ENCODE data around the gene TMEM234.

The TMEM234 gene

DNA sequence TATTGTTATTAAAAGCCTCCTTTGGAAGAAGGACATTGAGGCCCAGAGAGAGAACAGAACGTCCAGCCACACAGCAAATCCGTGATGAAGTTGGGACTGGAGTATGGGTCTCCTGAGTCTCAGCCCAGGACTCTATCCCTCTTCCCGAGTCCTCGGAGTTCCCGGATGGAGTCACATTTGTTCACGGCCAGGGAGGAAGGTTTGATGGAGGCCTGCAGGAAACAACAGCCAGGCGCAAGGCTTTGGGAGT, 43.0 kb downstream of the TMEM234 start:
- no peaks in the 10 kb centered on the region for H3K27me3 ChIP-seq
- TF ChIP-seq, protein P1, sequence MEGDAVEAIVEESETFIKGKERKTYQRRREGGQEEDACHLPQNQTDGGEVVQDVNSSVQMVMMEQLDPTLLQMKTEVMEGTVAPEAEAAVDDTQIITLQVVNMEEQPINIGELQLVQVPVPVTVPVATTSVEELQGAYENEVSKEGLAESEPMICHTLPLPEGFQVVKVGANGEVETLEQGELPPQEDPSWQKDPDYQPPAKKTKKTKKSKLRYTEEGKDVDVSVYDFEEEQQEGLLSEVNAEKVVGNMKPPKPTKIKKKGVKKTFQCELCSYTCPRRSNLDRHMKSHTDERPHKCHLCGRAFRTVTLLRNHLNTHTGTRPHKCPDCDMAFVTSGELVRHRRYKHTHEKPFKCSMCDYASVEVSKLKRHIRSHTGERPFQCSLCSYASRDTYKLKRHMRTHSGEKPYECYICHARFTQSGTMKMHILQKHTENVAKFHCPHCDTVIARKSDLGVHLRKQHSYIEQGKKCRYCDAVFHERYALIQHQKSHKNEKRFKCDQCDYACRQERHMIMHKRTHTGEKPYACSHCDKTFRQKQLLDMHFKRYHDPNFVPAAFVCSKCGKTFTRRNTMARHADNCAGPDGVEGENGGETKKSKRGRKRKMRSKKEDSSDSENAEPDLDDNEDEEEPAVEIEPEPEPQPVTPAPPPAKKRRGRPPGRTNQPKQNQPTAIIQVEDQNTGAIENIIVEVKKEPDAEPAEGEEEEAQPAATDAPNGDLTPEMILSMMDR (IDR thresholded peaks at IDR 0.05; ENCODE audit: low read depth, low read length) = no peak
- no peaks in the 10 kb centered on the region for H3K9me3 ChIP-seq
- peak overlapping the region; percentile 73 for H3K4me3 ChIP-seq (ENCODE audit: low read depth, low read length)
- no peaks in the 10 kb centered on the region for H3K4me1 ChIP-seq
- peaks cover 12% of the 10 kb centered on the region for H3K36me3 ChIP-seq
- no peak for DNase-seq

DNA sequence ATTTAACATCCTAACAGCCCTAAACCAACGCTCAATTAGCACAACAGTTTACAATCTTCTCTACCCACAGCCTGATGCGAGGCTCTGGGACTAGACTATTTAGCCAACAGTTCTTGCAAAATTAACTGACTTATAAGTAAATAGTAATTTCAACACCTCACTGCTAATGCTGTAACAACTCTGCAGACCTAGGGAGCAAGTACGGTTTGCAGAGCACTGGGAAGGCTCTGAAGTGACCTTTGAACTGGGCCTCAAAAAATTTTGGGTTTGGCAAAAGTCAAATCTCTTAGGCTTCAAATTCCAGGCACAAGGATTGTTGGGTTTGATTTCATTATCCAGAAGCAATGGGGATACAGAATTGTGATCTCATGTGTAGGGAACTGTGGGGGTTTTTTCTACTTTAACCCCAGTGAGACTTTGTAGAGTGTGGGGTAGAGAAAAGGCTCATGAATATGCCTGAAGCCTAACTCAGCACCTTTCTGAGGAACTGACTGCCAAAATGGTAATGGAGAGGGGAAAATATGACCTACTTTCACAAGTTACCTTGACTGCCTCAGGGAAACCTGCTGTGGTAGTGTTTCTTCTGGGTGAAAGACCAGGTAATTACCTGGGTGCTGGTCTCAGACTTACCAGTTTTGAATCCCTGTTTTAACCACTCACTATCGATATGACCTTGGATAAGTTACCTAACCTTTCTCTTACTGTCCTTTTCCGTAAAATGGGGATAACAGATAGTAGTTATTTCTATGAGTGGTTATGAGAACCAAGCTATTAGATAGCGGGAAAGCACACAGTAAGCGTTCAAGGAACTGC, 43.6 kb downstream of the TMEM234 start:
- peak overlapping the region; percentile 73; the same call in 1 of the 2 replicates for H3K4me3 ChIP-seq (ENCODE audit: low read depth, low read length)
- no peak for DNase-seq
- H3K27me3 ChIP-seq = no peaks in the 10 kb centered on the region
- H3K9me3 ChIP-seq = no peaks in the 10 kb centered on the region
- TF ChIP-seq, protein P1 (IDR thresholded peaks at IDR 0.05; ENCODE audit: low read depth, low read length) = no peak
- no peaks in the 10 kb centered on the region for H3K4me1 ChIP-seq
- H3K36me3 ChIP-seq = peaks cover 8% of the 10 kb centered on the region

DNA sequence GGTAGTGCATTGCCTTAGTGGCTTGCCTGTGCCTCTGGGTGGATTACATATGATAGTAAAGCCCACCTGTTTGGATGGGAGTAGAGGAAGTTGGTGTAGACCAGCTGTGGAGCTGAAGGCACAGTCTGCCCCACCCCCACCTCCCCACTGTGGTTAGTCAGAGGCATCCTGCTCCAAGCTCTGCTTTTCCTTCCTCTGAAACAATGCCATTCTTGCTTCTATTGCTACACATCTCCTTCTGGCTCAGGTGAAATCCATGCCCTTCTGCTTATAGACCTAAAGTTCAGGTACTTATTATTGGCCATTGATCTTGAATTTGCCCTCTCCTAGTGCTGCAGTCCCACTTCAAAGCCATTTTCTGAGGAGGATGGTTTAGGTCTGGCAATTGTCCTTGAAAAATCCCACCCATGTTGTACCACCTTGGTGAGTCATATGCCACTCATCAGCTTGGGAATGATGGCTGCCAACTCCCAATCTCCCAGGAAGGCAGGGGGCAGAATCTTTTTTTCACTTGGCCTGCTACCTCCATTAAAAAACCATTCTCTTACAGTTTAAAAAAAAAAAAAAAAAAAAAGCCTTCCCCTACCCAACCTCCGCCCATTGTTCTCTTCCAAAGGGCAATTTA, 49.4 kb downstream of the TMEM234 start:
- no peak for DNase-seq
- no peaks in the 10 kb centered on the region for H3K4me1 ChIP-seq
- no peaks in the 10 kb centered on the region for H3K27me3 ChIP-seq
- no peak overlapping the region for H3K4me3 ChIP-seq (ENCODE audit: low read depth, low read length)
- H3K36me3 ChIP-seq = peaks cover 3% of the 10 kb centered on the region; the same call in 1 of the 2 replicates
- no peaks in the 10 kb centered on the region for H3K9me3 ChIP-seq
- TF ChIP-seq, protein P1 (IDR thresholded peaks at IDR 0.05; ENCODE audit: low read depth, low read length) = no peak

DNA sequence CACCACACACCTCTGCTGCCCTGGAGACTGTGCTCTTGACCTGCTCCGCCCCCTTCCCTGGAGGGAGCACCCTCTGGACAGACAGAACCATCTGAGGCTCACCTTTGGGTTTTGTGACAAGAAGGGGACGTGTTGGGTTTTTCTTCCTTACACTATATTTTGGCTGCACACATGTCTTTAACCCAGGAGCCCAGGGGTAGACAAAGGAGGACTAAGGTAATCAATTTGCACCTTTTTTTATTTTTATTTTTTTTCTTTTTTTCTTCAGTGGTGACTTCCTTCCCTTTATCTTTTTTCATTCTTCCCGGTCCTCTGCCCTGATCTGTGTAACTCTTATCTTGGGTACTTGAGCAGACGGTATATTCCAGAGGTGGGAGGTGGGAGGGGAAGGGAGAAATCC, 51.2 kb downstream of the TMEM234 start:
- H3K4me3 ChIP-seq (ENCODE audit: low read depth, low read length) = no peak overlapping the region
- no peaks in the 10 kb centered on the region for H3K27me3 ChIP-seq
- no peak for DNase-seq
- TF ChIP-seq, protein P1 (IDR thresholded peaks at IDR 0.05; ENCODE audit: low read depth, low read length) = no peak
- H3K36me3 ChIP-seq = peaks cover 3% of the 10 kb centered on the region; the same call in 1 of the 2 replicates
- no peaks in the 10 kb centered on the region for H3K9me3 ChIP-seq
- no peaks in the 10 kb centered on the region for H3K4me1 ChIP-seq
